Left lung (tissue), 10 donors: ENCODE results near the gene DYNC1H1. TPM values are rescaled to one million over a fixed set of nuclear protein-coding genes. Genes with fewer than 3 reads are reported as not detected.

Experiments used
- ATAC-seq: fragments of 200-7000 bp; cut with Tn5 transposase; one replicate; pipeline ENCODE4 v1.9.1; 2020; ENCODE audit warnings: moderate library complexity
- DNase-seq, 4 donors: peaks; one replicate each; pipeline ENCODE4 v3.0.0-alpha.2; 2013 to 2020
- H3K27ac ChIP-seq, 2 donors: fragments of 200-600 bp; sonication (generic) in 1 of 2; one replicate each; pipeline versions ENCODE4 v1.5.0 to v1.8.0; 2020 to 2021
- H3K27me3 ChIP-seq, 2 donors: fragments of 200-600 bp; sonication (generic) in 1 of 2; one replicate each; pipeline versions ENCODE4 v1.5.0 to v1.8.0; 2020 to 2021
- H3K36me3 ChIP-seq, 2 donors: fragments of 200-600 bp; sonication (generic) in 1 of 2; one replicate each; pipeline versions ENCODE4 v1.5.0 to v1.8.0; 2020 to 2021
- H3K4me1 ChIP-seq, 2 donors: fragments of 200-600 bp; one replicate each; pipeline ENCODE4 v1.8.0; 2021
- H3K4me3 ChIP-seq, 2 donors: fragments of 200-600 bp; sonication (generic) in 1 of 2; one replicate each; pipeline versions ENCODE4 v1.5.0 to v1.8.0; 2020 to 2021; ENCODE audit warnings: mild to moderate bottlenecking in 1 of 2
- H3K9me3 ChIP-seq, 2 donors: fragments of 200-600 bp; sonication (generic) in 1 of 2; one replicate each; pipeline versions ENCODE4 v1.5.0 to v1.8.0; 2020 to 2021
- CTCF ChIP-seq, 2 donors: fragments of 200-600 bp; sonication (generic) in 1 of 2; IDR thresholded peaks; one replicate each; pipeline versions ENCODE4 v1.5.0 to v1.8.0; 2021; ENCODE audit warnings: antibody characterized with exemption in 2 of 2
- intact Hi-C, 2 donors: fragments of 100-400 bp; cut with DNase I; formaldehyde crosslinking; loops; one replicate each; pipeline versions ENCODE4 v1.11.2 to v1.14.2; 2022
- polyA plus RNA-seq, 6 donors: library from polyadenylated mRNA; unstranded; fragments of 120-200 nt; gene quantifications; one replicate each; pipeline ENCODE4 v1.2.1, GENCODE V29; 2013; ENCODE audit not compliant: insufficient read length in 6 of 6
- total RNA-seq, 2 donors: library from RNA; stranded (reverse); fragmentation: NEBNext Ultra II Directional; extraction: Animal tissue kit (Norgen Biotek cat#: 25700); gene quantifications; one replicate each; pipeline ENCODE4 v1.2.1, GENCODE V29; 2021
- donor health status: DM: no; HTN: yes; CAD: no.
- donor health status: DM: no; HTN: no; CAD: no.

DYNC1H1 gene
- total and polyA plus RNA-seq, 8 donors, result 305 to 514 (median 345) TPM

GRCh38 chr14:102047808-102048540 is 83.6 kb downstream of the DYNC1H1 start:
- intact Hi-C loops, result no loop called here
- DNase-seq, result peak in 1 of 4 donors; percentile 69
- no peaks in the 10 kb centered on the region for H3K4me1 ChIP-seq

GRCh38 chr14:102049258-102050025 is 85.1 kb downstream of the DYNC1H1 start:
- Histone ChIP-seq H3K4me3 (no peak overlapping the region), H3K36me3 (peaks cover 6 to 100% of the 10 kb centered on the region in 2 donors), H3K27ac (no peak overlapping the region), H3K4me1 (no peaks in the 10 kb centered on the region), H3K27me3 (no peaks in the 10 kb centered on the region), H3K9me3 (no peaks in the 10 kb centered on the region)
- intact Hi-C loops, result no loop called here
- DNase-seq (peak in 2 of 4 donors; percentile 24 to 61), ATAC-seq (no peak)
- TF ChIP-seq CTCF (IDR thresholded peaks at IDR 0.05), result no peak

More at GRCh38 chr14:102047808-102048540, 83.6 kb downstream of the DYNC1H1 start:
- no peak for ATAC-seq
- Histone ChIP-seq H3K9me3 (no peaks in the 10 kb centered on the region), H3K36me3 (peaks cover 6 to 100% of the 10 kb centered on the region in 2 donors), H3K27me3 (no peaks in the 10 kb centered on the region), H3K4me3 (no peak overlapping the region), H3K27ac (no peak overlapping the region)
- TF ChIP-seq CTCF (IDR thresholded peaks at IDR 0.05), result no peak

GRCh38 chr14:102050026-102050405 is 85.6 kb downstream of the DYNC1H1 start:
- intact Hi-C loops, result no loop called here
- peak in 1 of 4 donors; percentile 32 for DNase-seq
- no peak overlapping the region for H3K4me3 ChIP-seq
- H3K27me3 ChIP-seq, result no peaks in the 10 kb centered on the region
- no peak for ATAC-seq
- no peak overlapping the region for H3K27ac ChIP-seq
- peaks cover 6 to 97% of the 10 kb centered on the region in 2 donors for H3K36me3 ChIP-seq
- no peaks in the 10 kb centered on the region for H3K9me3 ChIP-seq
- no peaks in the 10 kb centered on the region for H3K4me1 ChIP-seq
- TF ChIP-seq CTCF (IDR thresholded peaks at IDR 0.05), result no peak

- intact Hi-C loops, result no loop called here
- Histone ChIP-seq H3K36me3 (peaks cover 6 to 95% of the 10 kb centered on the region in 2 donors), H3K9me3 (no peaks in the 10 kb centered on the region), H3K4me3 (no peak overlapping the region), H3K4me1 (no peaks in the 10 kb centered on the region), H3K27me3 (no peaks in the 10 kb centered on the region), H3K27ac (no peak overlapping the region)
- no peak for TF ChIP-seq CTCF (IDR thresholded peaks at IDR 0.05)
- ATAC-seq (no peak), DNase-seq (peak in 1 of 4 donors; percentile 40)
Observed at GRCh38 chr14:102050625-102051024, 86.3 kb downstream of the DYNC1H1 start.

GRCh38 chr14:102052522-102052921 is 88.1 kb downstream of the DYNC1H1 start:
- H3K9me3 ChIP-seq, result no peaks in the 10 kb centered on the region
- intact Hi-C loops, result no loop called here
- peaks cover 6 to 76% of the 10 kb centered on the region in 2 donors for H3K36me3 ChIP-seq

More at GRCh38 chr14:102052522-102052921, 88.1 kb downstream of the DYNC1H1 start:
- H3K27ac ChIP-seq, result no peak overlapping the region
- H3K4me3 ChIP-seq, result no peak overlapping the region
- no peak for TF ChIP-seq CTCF (IDR thresholded peaks at IDR 0.05)
- no peaks in the 10 kb centered on the region for H3K4me1 ChIP-seq
- ATAC-seq (no peak), DNase-seq (no peak)
- H3K27me3 ChIP-seq, result no peaks in the 10 kb centered on the region
